HepG2 (cell line): Measurements from ENCODE around the gene SPHK1. TPM values are rescaled to one million over a fixed set of nuclear protein-coding genes. Genes with fewer than 3 reads are reported as not detected.

Source experiments
- ARID3A ChIP-seq: IDR thresholded peaks from 2 replicates; pipeline ENCODE4 v1.6.1; 2012; ENCODE audit warnings: low read depth, low read length, improper control_type of control experiment
- ESRRA ChIP-seq: sonication (generic); formaldehyde crosslinking; IDR thresholded peaks from 2 replicates; pipeline ENCODE4 v1.5.1; 2020; ENCODE audit warnings: mild to moderate bottlenecking, low read depth, missing genetic modification reagents
- ETV5 ChIP-seq: IDR thresholded peaks from 2 replicates; pipeline ENCODE4 v1.6.1; 2018; ENCODE audit warnings: missing biosample characterization, missing genetic modification reagents, inconsistent platforms, borderline replicate concordance
- HDAC6 ChIP-seq: fragments of 200-600 bp; sonication (generic); IDR thresholded peaks from 2 replicates; pipeline ENCODE4 v1.7.0; 2017; ENCODE audit warnings: mild to moderate bottlenecking, antibody characterized with exemption, low read length, low read depth
- JDP2 ChIP-seq: sonication (generic); formaldehyde crosslinking; IDR thresholded peaks from 2 replicates; pipeline ENCODE4 v1.8.1; 2022; ENCODE audit warnings: missing genetic modification reagents, borderline replicate concordance
- JUN ChIP-seq: sonication (generic); formaldehyde crosslinking; IDR thresholded peaks from 2 replicates; pipeline ENCODE4 v1.4.0; 2020; ENCODE audit warnings: mild to moderate bottlenecking, missing genetic modification reagents
- NBN ChIP-seq: fragments of 450-650 bp; conservative IDR thresholded peaks from 2 replicates; pipeline ENCODE4 v1.6.1; 2017
- PITX1 ChIP-seq: sonication (generic); formaldehyde crosslinking; IDR thresholded peaks from 2 replicates; pipeline ENCODE4 v1.5.1; 2020; ENCODE audit warnings: mild to moderate bottlenecking, missing genetic modification reagents
- SSRP1 ChIP-seq: IDR thresholded peaks from 2 replicates; pipeline ENCODE4 v1.6.1; 2016; ENCODE audit warnings: control low read depth
- THAP7 ChIP-seq: sonication (generic); formaldehyde crosslinking; IDR thresholded peaks from 2 replicates; pipeline ENCODE4 v1.8.1; 2023; ENCODE audit warnings: mild to moderate bottlenecking, missing genetic modification reagents
- UBTF ChIP-seq: sonication (generic); formaldehyde crosslinking; IDR thresholded peaks from 2 replicates; pipeline ENCODE4 v1.4.0; 2020; ENCODE audit warnings: mild to moderate bottlenecking, missing genetic modification reagents
- ZBTB26 ChIP-seq: IDR thresholded peaks from 2 replicates; pipeline ENCODE4 v1.6.1; 2016; ENCODE audit warnings: missing compliant biosample characterization, missing genetic modification reagents, borderline replicate concordance
- ZBTB44 ChIP-seq: sonication (generic); formaldehyde crosslinking; IDR thresholded peaks from 2 replicates; pipeline ENCODE4 v1.4.0; 2020; ENCODE audit warnings: missing genetic modification reagents
- ZFP82 ChIP-seq: sonication (generic); formaldehyde crosslinking; IDR thresholded peaks from 2 replicates; pipeline ENCODE4 v1.5.1; 2020; ENCODE audit warnings: mild to moderate bottlenecking, missing genetic modification reagents, borderline replicate concordance
- ZNF101 ChIP-seq: sonication (generic); formaldehyde crosslinking; IDR thresholded peaks from 2 replicates; pipeline ENCODE4 v1.4.0; 2020; ENCODE audit warnings: mild to moderate bottlenecking, low read depth, missing genetic modification reagents, borderline replicate concordance
- ZNF33A ChIP-seq: sonication (generic); formaldehyde crosslinking; IDR thresholded peaks from 2 replicates; pipeline ENCODE4 v1.5.1; 2020; ENCODE audit warnings: missing genetic modification reagents, mild to moderate bottlenecking, moderate library complexity, borderline replicate concordance
- ZNF431 ChIP-seq: sonication (generic); formaldehyde crosslinking; IDR thresholded peaks from 2 replicates; pipeline ENCODE4 v1.9.0; 2022; ENCODE audit warnings: missing genetic modification reagents, low read depth, mild to moderate bottlenecking, borderline replicate concordance
- ZNF441 ChIP-seq: sonication (generic); formaldehyde crosslinking; IDR thresholded peaks from 2 replicates; pipeline ENCODE4 v1.7.0; 2021; ENCODE audit warnings: missing genetic modification reagents, borderline replicate concordance
- ZNF746 ChIP-seq: sonication (generic); formaldehyde crosslinking; IDR thresholded peaks from 2 replicates; pipeline ENCODE4 v1.8.0; 2022; ENCODE audit warnings: mild to moderate bottlenecking, missing genetic modification reagents
- ZNF770 ChIP-seq: sonication (generic); formaldehyde crosslinking; IDR thresholded peaks from 2 replicates; pipeline ENCODE4 v1.5.0; 2020; ENCODE audit warnings: mild to moderate bottlenecking, missing genetic modification reagents
- polyA plus RNA-seq, 8 experiments: library from polyadenylated mRNA; depleted of rRNA in 3 of 8; stranded (reverse) in 7 of 8; unstranded in 1 of 8; fragments of >200 nt; fragmentation: Illumina TruSeq in 4 of 8; extraction: Trizol in 4 of 8; gene quantifications; 2 replicates each; pipeline versions ENCODE4 v1.2.1 to v1.2.3, GENCODE V29; 2011 to 2016; ENCODE audit warnings: low read depth in 4 of 8, missing spikeins in 1 of 8, mixed read lengths in 1 of 8; ENCODE audit not compliant: insufficient read depth in 1 of 8
- total RNA-seq, 5 experiments: library from RNA; depleted of rRNA; stranded (reverse); fragments of >200 nt; fragmentation: Illumina TruSeq; extraction: Trizol; gene quantifications; 2 replicates each; pipeline ENCODE4 v1.2.3, GENCODE V29; 2016; ENCODE audit warnings: low read depth in 1 of 5

The SPHK1 gene
- total and polyA plus RNA-seq, 2 of the 13 experiments (the other 11 are each of a cell fraction or from before 2014, with no cell fraction given): 129 to 160 TPM

GRCh38 chr17:76382351-76382802 lies 2.0 kb upstream of the SPHK1 start (continued):
- TF ChIP-seq ZBTB44 (peak; percentile 32; the same call in 1 of the 2 replicates), ZNF441 (CRISPR knock-in tag) (0 out of 2 replicates have a peak, but pooled peaks have one; percentile 18), THAP7 (0 out of 2 replicates have a peak, but pooled peaks have one; percentile 70), HDAC6 (no peak), NBN (no peak), UBTF (no peak; the same call in 1 of the 2 replicates), ZFP82 (CRISPR knock-in tag) (no peak), ZNF431 (CRISPR knock-in tag) (no peak), ZNF746 (CRISPR knock-in tag) (peak; percentile 98), ZNF101 (CRISPR knock-in tag) (peak; percentile 80; the same call in 1 of the 2 replicates), ARID3A (no peak), JUN (CRISPR knock-in tag) (peak; percentile 40; the same call in 1 of the 2 replicates), ZNF33A (no peak), ETV5 (CRISPR knock-in tag) (peak; percentile 80; the same call in 1 of the 2 replicates), ZNF770 (CRISPR knock-in tag) (peak; percentile 56; the same call in 1 of the 2 replicates), PITX1 (CRISPR knock-in tag) (peak; percentile 98), ZBTB26 (CRISPR knock-in tag) (0 out of 2 replicates have a peak, but pooled peaks have one; percentile 78), ESRRA (CRISPR knock-in tag) (no peak; the same call in 1 of the 2 replicates), SSRP1 (no peak; the same call in 1 of the 2 replicates), JDP2 (CRISPR knock-in tag) (no peak)
